GM15510 (cell line): ENCODE measurements around the gene LPA.

Source experiments
- POLR2A ChIP-seq: IDR thresholded peaks from 3 replicates; pipeline ENCODE4 v1.6.1; 2011; ENCODE audit warnings: borderline replicate concordance; ENCODE audit not compliant: insufficient read length; ENCODE audit errors: extremely low read depth

LPA gene

DNA sequence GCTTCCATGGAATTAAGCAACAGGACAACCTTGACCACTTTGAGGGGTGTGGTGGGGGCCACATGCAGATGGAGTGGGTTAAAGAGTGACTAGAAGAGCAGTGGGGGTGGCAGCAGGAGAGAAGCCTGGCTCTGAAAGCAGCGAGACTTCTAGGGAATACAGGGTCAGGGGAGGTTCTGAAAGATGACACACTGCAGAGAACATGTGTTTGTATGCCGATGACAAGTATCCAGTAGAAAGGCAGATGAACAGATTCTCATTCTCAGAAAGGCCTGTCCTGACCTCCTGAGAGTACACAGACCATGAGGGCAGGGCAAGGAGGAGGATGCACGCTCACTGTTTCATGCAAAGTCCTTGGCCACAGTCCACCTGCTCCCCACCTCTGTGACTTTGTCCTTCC is 2.9 kb downstream of the LPA start:
- no peak for TF ChIP-seq POLR2A

GRCh38 chr6:160659562-160659961 is 4.5 kb downstream of the LPA start:
- no peak for TF ChIP-seq POLR2A

DNA sequence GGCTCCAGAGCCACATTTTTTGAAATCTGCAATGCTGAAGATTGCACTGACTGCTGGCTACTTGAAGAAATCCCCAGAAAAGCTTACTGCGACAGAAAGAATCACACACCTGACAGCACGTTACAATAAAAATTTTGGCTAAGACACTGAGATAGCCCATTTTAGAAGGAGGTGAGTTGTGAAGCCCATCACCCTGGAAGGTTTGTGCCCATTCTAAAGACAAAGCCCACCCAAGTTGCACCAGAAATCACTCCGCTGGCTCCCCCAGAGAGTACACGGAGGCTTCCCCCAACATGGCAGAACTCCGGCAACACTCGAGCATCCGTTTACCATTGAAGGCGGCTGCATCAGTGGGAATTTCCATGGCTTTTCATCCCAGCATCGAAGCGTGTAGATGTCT is 29.4 kb downstream of the LPA start:
- no peak for TF ChIP-seq POLR2A

DNA sequence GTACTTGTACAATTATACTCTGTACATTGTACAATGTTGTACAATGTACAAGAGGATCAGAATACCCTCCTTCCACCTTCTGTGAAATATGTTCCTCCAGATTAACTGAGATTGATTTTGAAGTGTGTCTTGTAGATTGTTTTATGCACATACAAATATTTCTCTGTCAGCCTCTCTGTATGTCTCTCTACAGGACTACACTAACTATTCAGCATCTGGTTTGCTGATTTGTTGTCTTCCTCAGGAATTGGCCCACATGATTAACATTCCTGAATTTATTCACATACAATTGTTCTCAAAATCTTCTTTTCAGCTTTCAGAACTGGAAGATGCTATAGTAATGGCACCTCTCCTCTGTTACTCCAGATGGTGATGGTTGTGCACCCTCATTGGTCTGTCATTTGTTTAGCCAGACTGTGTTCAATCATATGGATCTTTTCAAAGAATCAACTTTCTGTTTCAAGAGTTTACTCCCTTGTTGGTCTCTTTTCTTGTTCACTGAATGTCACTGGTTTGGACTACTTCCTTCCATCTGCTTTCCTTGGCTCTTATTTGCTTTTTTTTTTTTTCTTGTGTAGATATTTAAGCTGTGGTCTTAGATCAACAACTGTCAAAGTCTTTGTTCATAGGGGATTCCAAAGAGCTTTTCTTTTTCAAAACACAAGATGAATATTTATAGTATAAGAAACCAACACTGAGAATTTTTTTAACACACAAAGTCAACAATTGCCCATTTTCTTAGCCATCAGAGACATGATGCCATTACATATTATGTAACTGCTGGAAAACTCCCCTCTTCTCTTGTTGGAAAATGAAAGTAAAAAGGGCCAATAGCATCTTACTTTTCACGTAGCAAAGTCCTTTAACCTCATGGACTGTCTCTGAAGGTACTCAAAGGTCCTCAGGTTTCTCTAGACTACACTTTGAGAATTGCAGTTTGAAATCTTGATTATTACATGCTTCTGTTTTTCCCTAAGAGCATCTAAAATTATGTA is 67.9 kb downstream of the LPA start:
- TF ChIP-seq POLR2A: no peak

DNA sequence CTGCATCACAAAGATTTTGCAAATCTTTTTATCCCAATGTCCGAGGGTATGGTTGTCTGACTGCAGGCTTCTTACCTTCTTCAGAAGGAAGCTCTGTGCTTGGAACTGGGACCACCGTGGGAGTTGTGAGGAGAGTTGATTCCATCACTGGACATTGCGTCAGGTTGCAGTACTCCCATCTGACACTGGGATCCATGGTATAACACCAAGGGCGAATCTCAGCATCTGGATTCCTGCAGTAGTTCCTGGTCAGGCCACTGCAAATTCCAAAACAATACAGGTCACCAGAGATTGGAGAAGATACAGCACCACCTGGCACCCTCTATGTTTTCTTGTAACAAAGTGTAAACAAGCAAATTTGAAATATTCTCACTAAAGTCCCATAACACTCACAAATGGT is 77.7 kb downstream of the LPA start:
- no peak for TF ChIP-seq POLR2A

GRCh38 chr6:160583794-160584193 is 80.3 kb downstream of the LPA start:
- TF ChIP-seq POLR2A: no peak

DNA sequence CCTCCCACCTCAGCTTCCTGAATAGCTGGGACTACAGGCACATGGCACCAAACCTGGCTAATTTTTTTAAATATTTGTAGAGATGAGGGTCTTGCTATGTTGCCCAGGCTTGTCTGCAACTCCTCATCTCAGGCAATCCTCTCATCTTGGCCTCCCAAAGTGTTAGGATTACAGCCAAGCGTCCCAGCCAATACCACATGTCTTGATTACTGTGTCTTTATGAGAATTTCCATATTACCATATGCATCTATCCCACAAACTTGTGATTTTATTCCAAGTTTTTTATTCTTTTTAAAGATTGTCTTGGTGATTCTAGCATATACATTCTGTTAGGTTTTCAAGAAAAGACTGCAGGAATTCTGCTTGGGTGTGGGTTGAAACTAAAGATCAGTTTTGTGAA is 82.7 kb downstream of the LPA start:
- TF ChIP-seq POLR2A: no peak

GRCh38 chr6:160573943-160574342 is 90.1 kb downstream of the LPA start:
- TF ChIP-seq POLR2A: no peak

DNA sequence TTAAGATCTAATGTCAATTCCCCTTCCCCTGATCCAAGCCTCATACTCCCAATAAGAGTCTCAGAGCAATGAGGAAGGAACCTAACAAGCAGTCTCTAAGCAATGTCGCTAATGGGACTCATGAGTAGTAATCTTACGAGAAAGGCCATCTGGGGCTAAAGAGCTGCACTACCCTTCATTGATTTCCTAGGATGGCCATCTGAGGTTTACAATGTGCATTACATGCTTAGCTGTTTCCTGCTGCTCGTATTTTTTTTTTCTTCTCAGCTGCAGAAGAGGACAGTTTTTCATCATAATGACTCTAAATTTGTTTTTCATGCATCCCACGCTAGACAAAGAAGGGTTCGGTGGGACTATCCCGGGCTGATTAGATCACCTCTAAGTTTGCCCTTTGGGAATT is 119.3 kb downstream of the LPA start:
- TF ChIP-seq POLR2A: no peak

GRCh38 chr6:160535270-160535669 is 128.8 kb downstream of the LPA start:
- TF ChIP-seq POLR2A: no peak

GRCh38 chr6:160534050-160534696 is 129.9 kb downstream of the LPA start:
- TF ChIP-seq POLR2A: no peak

DNA sequence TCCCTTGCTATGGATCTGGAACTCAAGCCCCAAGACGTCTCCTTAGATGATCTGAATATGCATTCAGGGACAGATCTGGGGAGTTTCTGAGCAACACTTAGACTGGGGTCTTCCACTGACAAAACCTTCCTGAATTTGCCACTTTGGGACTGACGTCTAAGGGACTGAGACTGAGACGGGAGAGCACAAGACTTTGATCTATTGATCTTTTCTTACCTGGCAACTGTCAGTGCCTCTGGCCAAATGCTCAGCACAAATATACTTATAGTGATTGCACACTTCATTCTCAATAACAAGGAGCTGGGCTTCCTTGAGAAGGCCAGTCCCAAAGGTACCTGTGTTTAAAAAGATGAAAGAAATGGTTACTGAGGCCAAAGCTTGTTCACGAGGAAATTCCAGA is 131.8 kb downstream of the LPA start:
- TF ChIP-seq POLR2A: no peak

GRCh38 chr6:160531826-160532225 is 132.2 kb downstream of the LPA start:
- TF ChIP-seq POLR2A: no peak

DNA sequence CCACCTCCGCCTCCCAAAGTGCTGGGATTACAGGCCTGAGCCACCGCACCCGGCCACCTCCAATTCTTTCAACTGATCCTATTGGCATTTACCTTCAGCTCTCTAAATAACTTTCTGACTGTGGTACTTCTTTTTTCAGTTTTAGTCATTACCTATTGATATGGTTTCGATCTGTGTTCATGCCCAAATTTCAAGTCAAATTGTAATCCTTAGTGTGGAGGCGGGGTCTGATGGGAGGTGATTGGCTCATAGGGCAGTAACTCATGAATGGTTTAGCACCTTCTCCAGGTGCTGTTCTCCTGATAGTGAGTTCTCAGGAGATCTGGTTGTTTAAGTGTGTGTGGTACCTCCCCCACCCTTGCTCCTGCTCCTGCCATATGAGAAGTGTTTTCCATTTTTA is 140.9 kb downstream of the LPA start:
- TF ChIP-seq POLR2A: no peak

GRCh38 chr6:160520043-160520904 is 143.8 kb downstream of the LPA start:
- no peak for TF ChIP-seq POLR2A
